H1 (cell line): ENCODE measurements around the gene TMEM108. TPM values are rescaled to one million over a fixed set of nuclear protein-coding genes. Genes with fewer than 3 reads are reported as not detected.

Experiments used
- CTCF ChIA-PET: fragments of 300-600 bp; sonication (Branson Sonifier 250); formaldehyde crosslinking; loops from one replicate; lab custom pipeline; 2021; ENCODE audit not compliant: partially characterized antibody; lab: Charles Lee
- POLR2A ChIA-PET: fragments of 300-600 bp; sonication (Branson Sonifier 250); formaldehyde crosslinking; loops from one replicate; lab custom pipeline; 2021; ENCODE audit warnings: inconsistent platforms; ENCODE audit not compliant: partially characterized antibody; lab: Charles Lee
- DNase-seq, 2 experiments: peaks; one replicate each; pipeline versions ENCODE4 v3.0.0 to v3.0.0-alpha.2; 2010 to 2022; ENCODE audit warnings: low spot score in 2 of 2, low read depth in 1 of 2, mixed read lengths in 1 of 2
- FAIRE-seq: peaks from 2 replicates; lab custom pipeline; 2011; peaks lifted over from hg19 to GRCh38; lab: Jason Lieb, UNC
- H2AFZ ChIP-seq: 2 replicates; pipeline ENCODE4 v1.8.1; 2012; ENCODE audit warnings: low read length, inconsistent platforms
- H2AK5ac ChIP-seq: 2 replicates; pipeline ENCODE4 v1.6.1; 2013; ENCODE audit warnings: low read depth, low read length
- H2BK120ac ChIP-seq: replicated peaks from 2 replicates; pipeline ENCODE3; 2013; ENCODE audit warnings: low read depth, low read length, inconsistent platforms
- H2BK12ac ChIP-seq: 2 replicates; pipeline ENCODE4 v1.6.1; 2013; ENCODE audit warnings: low read depth, low read length
- H2BK15ac ChIP-seq: 2 replicates; pipeline ENCODE4 v1.6.1; 2013; ENCODE audit warnings: low read length
- H2BK20ac ChIP-seq: 2 replicates; pipeline ENCODE4 v1.6.1; 2013; ENCODE audit warnings: low read length
- H2BK5ac ChIP-seq: 2 replicates; pipeline ENCODE4 v1.6.1; 2013; ENCODE audit warnings: low read depth, low read length
- H3K14ac ChIP-seq: 2 replicates; pipeline ENCODE4 v1.6.1; 2013; ENCODE audit warnings: inconsistent platforms; ENCODE audit not compliant: insufficient read length
- H3K18ac ChIP-seq: 2 replicates; pipeline ENCODE4 v1.6.1; 2013; ENCODE audit warnings: low read length; ENCODE audit errors: extremely low read depth
- H3K23ac ChIP-seq: 2 replicates; pipeline ENCODE4 v1.6.1; 2013; ENCODE audit warnings: inconsistent platforms; ENCODE audit not compliant: insufficient read length
- H3K23me2 ChIP-seq: 2 replicates; pipeline ENCODE4 v1.6.1; 2013; ENCODE audit warnings: low read depth, low read length
- H3K27ac ChIP-seq: 2 replicates; pipeline ENCODE4 v1.6.1; 2011; ENCODE audit warnings: low read depth, low read length, inconsistent platforms
- H3K27me3 ChIP-seq, 4 experiments: replicated peaks in 1 of 4; 1 replicate in 1 of 4; 2 replicates in 3 of 4; pipeline versions ENCODE4 v1.6.1 to v1.8.1; 2011 to 2013; ENCODE audit warnings: low read length in 3 of 4, mild to moderate bottlenecking in 3 of 4, inconsistent platforms in 2 of 4, mixed read lengths in 2 of 4, moderate library complexity in 1 of 4; ENCODE audit not compliant: control insufficient read depth in 3 of 4, insufficient read depth in 3 of 4; ENCODE audit errors: extremely low read depth in 1 of 4
- H3K36me3 ChIP-seq, 4 experiments: 2 replicates each; pipeline versions ENCODE4 v1.6.1 to v1.8.1; 2011 to 2013; ENCODE audit warnings: mild to moderate bottlenecking in 4 of 4, low read length in 3 of 4, moderate library complexity in 2 of 4, control low read depth in 1 of 4, inconsistent platforms in 1 of 4; ENCODE audit not compliant: insufficient read depth in 4 of 4, control insufficient read depth in 2 of 4
- H3K4ac ChIP-seq: replicated peaks from 2 replicates; pipeline ENCODE3; 2013; ENCODE audit warnings: low read length, low read depth, mixed read lengths, inconsistent platforms; ENCODE audit not compliant: insufficient read length
- H3K4me1 ChIP-seq, 4 experiments: replicated peaks in 1 of 4; 1 replicate in 1 of 4; 2 replicates in 3 of 4; pipeline versions ENCODE4 v1.6.1 to v1.8.1; 2011 to 2013; ENCODE audit warnings: low read length in 3 of 4, inconsistent platforms in 2 of 4, mixed read lengths in 1 of 4; ENCODE audit not compliant: insufficient read depth in 4 of 4, control insufficient read depth in 3 of 4
- H3K4me2 ChIP-seq, 2 experiments: 2 replicates each; pipeline versions ENCODE4 v1.6.1 to v1.8.1; 2011 to 2013; ENCODE audit warnings: low read depth in 2 of 2, low read length in 2 of 2, control low read depth in 1 of 2, inconsistent platforms in 1 of 2, mild to moderate bottlenecking in 1 of 2; ENCODE audit not compliant: insufficient read depth in 1 of 2
- H3K4me3 ChIP-seq, 4 experiments: fragments of 200-600, 300-600 bp in 1 of 4; sonication (generic), shearing (Covaris generic), sonication (Bioruptor Twin) in 1 of 4; 2 replicates each; pipeline versions ENCODE4 v1.5.1 to v1.8.1; 2011 to 2016; ENCODE audit warnings: low read length in 4 of 4, low read depth in 3 of 4, control low read depth in 2 of 4, inconsistent platforms in 2 of 4, mild to moderate bottlenecking in 2 of 4, mixed read lengths in 1 of 4, moderate library complexity in 1 of 4; ENCODE audit not compliant: insufficient read depth in 2 of 4; ENCODE audit errors: extremely low read depth in 1 of 4
- H3K56ac ChIP-seq: replicated peaks from 2 replicates; pipeline ENCODE3; 2013; ENCODE audit warnings: low read depth, mild to moderate bottlenecking, mixed read lengths, low read length, inconsistent platforms; ENCODE audit not compliant: insufficient read length
- H3K79me1 ChIP-seq: 2 replicates; pipeline ENCODE4 v1.6.1; 2013; ENCODE audit warnings: low read depth, low read length, control low read depth
- H3K79me2 ChIP-seq, 2 experiments: 2 replicates each; pipeline versions ENCODE4 v1.6.1 to v1.8.1; 2012 to 2013; ENCODE audit warnings: low read length in 2 of 2, mild to moderate bottlenecking in 2 of 2, inconsistent platforms in 1 of 2; ENCODE audit not compliant: insufficient read depth in 2 of 2, control insufficient read depth in 1 of 2
- H3K9ac ChIP-seq, 4 experiments: replicated peaks in 1 of 4; 1 replicate in 1 of 4; 2 replicates in 3 of 4; pipeline versions ENCODE4 v1.6.1 to v1.8.1; 2011 to 2013; ENCODE audit warnings: low read depth in 3 of 4, low read length in 3 of 4, control low read depth in 2 of 4, mild to moderate bottlenecking in 2 of 4, moderate library complexity in 2 of 4, inconsistent platforms in 1 of 4; ENCODE audit errors: extremely low read depth in 1 of 4
- H3K9me3 ChIP-seq, 2 experiments: 2 replicates each; pipeline versions ENCODE4 v1.6.1 to v1.8.1; 2012 to 2013; ENCODE audit warnings: mild to moderate bottlenecking in 2 of 2, moderate library complexity in 2 of 2, control low read depth in 1 of 2, inconsistent platforms in 1 of 2, low read depth in 1 of 2, low read length in 1 of 2, mixed read lengths in 1 of 2; ENCODE audit not compliant: insufficient read depth in 2 of 2
- H4K20me1 ChIP-seq, 2 experiments: replicated peaks in 1 of 2; 2 replicates each; pipeline versions ENCODE3 to v1.8.1; 2011 to 2013; ENCODE audit warnings: inconsistent platforms in 2 of 2, low read length in 2 of 2, mild to moderate bottlenecking in 1 of 2; ENCODE audit not compliant: insufficient read depth in 2 of 2, control insufficient read depth in 1 of 2
- H4K5ac ChIP-seq: 2 replicates; pipeline ENCODE4 v1.6.1; 2013; ENCODE audit warnings: low read length, low read depth, mixed read lengths, inconsistent platforms; ENCODE audit not compliant: insufficient read length
- H4K8ac ChIP-seq: 2 replicates; pipeline ENCODE4 v1.8.0; 2013; ENCODE audit warnings: mild to moderate bottlenecking, moderate library complexity, low read length, inconsistent platforms; ENCODE audit not compliant: insufficient read depth; ENCODE audit errors: extremely low read depth
- H4K91ac ChIP-seq: replicated peaks from 2 replicates; pipeline ENCODE3; 2013; ENCODE audit warnings: low read length, mixed read lengths, inconsistent platforms; ENCODE audit not compliant: insufficient read length
- BRCA1 ChIP-seq: IDR thresholded peaks from 2 replicates; pipeline ENCODE4 v1.6.1; 2012; ENCODE audit warnings: low read depth, low read length, improper control_type of control experiment
- CTBP2 ChIP-seq: IDR thresholded peaks from 2 replicates; pipeline ENCODE4 v1.7.0; 2011; ENCODE audit warnings: borderline replicate concordance, mild to moderate bottlenecking, moderate library complexity, mixed read lengths, low read length; ENCODE audit not compliant: insufficient read depth, insufficient read length
- EGR1 ChIP-seq: IDR thresholded peaks from 2 replicates; pipeline ENCODE4 v1.6.1; 2011; ENCODE audit warnings: low read depth, low read length, borderline replicate concordance
- JUND ChIP-seq: IDR thresholded peaks from 2 replicates; pipeline ENCODE4 v1.6.1; 2011; ENCODE audit warnings: mild to moderate bottlenecking, improper control_type of control experiment, low read length
- RXRA ChIP-seq: IDR thresholded peaks from 2 replicates; pipeline ENCODE4 v1.6.1; 2011; ENCODE audit warnings: low read depth, mild to moderate bottlenecking, low read length, moderate library complexity; ENCODE audit not compliant: insufficient read depth
- SIX5 ChIP-seq: IDR thresholded peaks from 2 replicates; pipeline ENCODE4 v1.6.1; 2011; ENCODE audit warnings: mild to moderate bottlenecking, low read depth, low read length
- ZNF274 ChIP-seq: IDR thresholded peaks from 2 replicates; pipeline ENCODE4 v1.7.0; 2012; ENCODE audit warnings: low read length, borderline replicate concordance; ENCODE audit errors: extremely low read depth
- polyA plus RNA-seq, 7 experiments: library from polyadenylated mRNA; depleted of rRNA in 3 of 7; stranded (reverse) in 5 of 7; unstranded in 2 of 7; fragments of >200 nt in 5 of 7; fragments of 200-250 nt in 2 of 7; gene quantifications; 1 replicate in 5 of 7; 2 replicates in 1 of 7; 4 replicates in 1 of 7; pipeline versions ENCODE4 v1.2.1 to v1.2.3, GENCODE V29; 2011 to 2013; ENCODE audit warnings: missing spikeins in 2 of 7, mixed read lengths in 2 of 7
- total RNA-seq: library from RNA; stranded (reverse); fragmentation: NEBNext Ultra II Directional; extraction: Animal tissue kit (Norgen Biotek cat#: 25700); gene quantifications from 2 replicates; pipeline ENCODE4 v1.2.1, GENCODE V29; 2021

TMEM108 gene
- total and polyA plus RNA-seq, 2 of the 8 experiments (the other 6 are each of a cell fraction or from before 2014, with no cell fraction given): 14.3 to 16.2 TPM

DNA sequence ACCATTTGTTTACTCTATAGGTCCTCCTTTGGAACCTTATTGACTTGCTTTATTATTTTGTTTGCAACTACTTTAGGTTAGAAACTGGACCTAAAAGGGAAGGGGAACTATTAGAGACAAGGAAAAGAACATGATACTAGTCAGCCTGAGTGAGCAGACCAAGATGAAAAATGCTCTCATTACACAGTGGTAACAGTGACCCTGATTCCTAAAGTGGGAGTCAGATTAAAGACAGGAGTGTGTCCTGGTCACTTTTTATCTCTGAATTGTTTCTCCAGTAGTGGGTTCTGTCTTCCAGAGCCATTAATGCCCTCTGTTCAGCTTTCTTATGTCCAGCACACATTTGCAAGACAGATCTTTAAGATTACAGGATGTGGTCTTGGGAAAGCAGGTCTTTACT is 124.1 kb downstream of the TMEM108 start:
- H4K5ac ChIP-seq: no peak overlapping the region
- H3K4ac ChIP-seq: no peak overlapping the region
- no peak overlapping the region for H2BK5ac ChIP-seq
- no peak overlapping the region for H3K56ac ChIP-seq
- H2BK20ac ChIP-seq: no peak overlapping the region
- no peak overlapping the region for H4K8ac ChIP-seq
- no peaks in the 10 kb centered on the region for H3K27me3 ChIP-seq
- no peaks in the 10 kb centered on the region; the same call in 1 of the 2 replicates for H3K79me1 ChIP-seq
- H2BK15ac ChIP-seq: no peak overlapping the region
- no peak overlapping the region for H2BK120ac ChIP-seq
- DNase-seq: no peak
- no peak overlapping the region for H3K4me3 ChIP-seq
- H3K18ac ChIP-seq: no peak overlapping the region
- H3K9me3 ChIP-seq: peaks cover 0 to 2% of the 10 kb centered on the region in 2 experiments; a peak in 1 of 4 replicates
- H2AFZ ChIP-seq: no peak overlapping the region
- H3K79me2 ChIP-seq: no peaks in the 10 kb centered on the region
- H2AK5ac ChIP-seq: no peak overlapping the region
- H3K9ac ChIP-seq: no peak overlapping the region
- TF ChIP-seq BRCA1 (no peak), CTBP2 (no peak), EGR1 (no peak), JUND (no peak), SIX5 (no peak), ZNF274 (no peak), RXRA (no peak)
- TF ChIP-seq, all 59 proteins: peak for 0
- H3K4me1 ChIP-seq: no peaks in the 10 kb centered on the region
- no peaks in the 10 kb centered on the region for H3K23me2 ChIP-seq
- no peak for FAIRE-seq
- H4K20me1 ChIP-seq: no peaks in the 10 kb centered on the region
- H3K4me2 ChIP-seq: no peak overlapping the region
- no peak overlapping the region for H2BK12ac ChIP-seq
- peaks cover 0 to 3% (median 0%) of the 10 kb centered on the region in 4 experiments; a peak in 1 of 8 replicates for H3K36me3 ChIP-seq
- no peak overlapping the region for H3K23ac ChIP-seq
- ChIA-PET CTCF (interaction anchor here (0.6 to 1.0 kb wide), 2 partner anchors 10 to 261 kb away, joined by 3 read pairs; no protein-coding TSS in a partner anchor), POLR2A (no interaction called here)
- H4K91ac ChIP-seq: no peak overlapping the region
- no peak overlapping the region for H3K27ac ChIP-seq
- no peak overlapping the region for H3K14ac ChIP-seq
